Upper lobe of left lung (tissue), 4 donors: ENCODE results near the gene MFSD12.
"Not testable (repeated sequence)": the region's sequence is repeated elsewhere in the genome, so short reads cannot be mapped to it uniquely, and the experiment has no call there.

Source experiments
- CTCF ChIP-seq, 6 experiments: fragments of 450-650 bp in 4 of 6; fragments of 200-600 bp in 2 of 6; sonication (generic) in 2 of 6; IDR thresholded peaks; one replicate each; pipeline ENCODE4 v1.5.1; 2016 to 2019; ENCODE audit warnings: antibody characterized with exemption in 6 of 6
- EP300 ChIP-seq, 4 donors: sonication (generic); formaldehyde crosslinking; IDR thresholded peaks; one replicate each; pipeline ENCODE4 v1.5.1; 2017; ENCODE audit warnings: antibody characterized with exemption in 4 of 4, control low read depth in 2 of 4
- POLR2A ChIP-seq, 4 donors: fragments of 450-650 bp; IDR thresholded peaks; one replicate each; pipeline ENCODE4 v1.5.1; 2016 to 2017; ENCODE audit warnings: antibody characterized with exemption in 4 of 4, mild to moderate bottlenecking in 2 of 4
- POLR2AphosphoS5 ChIP-seq, 2 donors: sonication (generic); formaldehyde crosslinking; IDR thresholded peaks; one replicate each; pipeline ENCODE4 v1.5.1; 2017; ENCODE audit warnings: antibody characterized with exemption in 2 of 2

- TF ChIP-seq CTCF, POLR2A, POLR2AphosphoS5, EP300 (IDR thresholded peaks at IDR 0.05): not testable (repeated sequence)
These were observed 28.1 kb downstream of the MFSD12 start for GRCh38 chr19:3529299-3529698.
